OCI-LY1 (cell line): ENCODE results near the gene SPTLC3.

Source experiments
- EZH2 ChIP-seq: fragments of 200-600 bp; sonication (generic), shearing (Covaris generic); IDR thresholded peaks from 2 replicates; pipeline ENCODE4 v1.8.0; 2017; ENCODE audit warnings: borderline replicate concordance, mixed run types, mild to moderate bottlenecking, antibody characterized with exemption, low read length, moderate library complexity, mixed read lengths
- TF ChIP-seq, protein P1 (sequence below): fragments of 200-600 bp; sonication (generic), shearing (Covaris generic); IDR thresholded peaks from 2 replicates; pipeline ENCODE4 v1.5.1; 2017; ENCODE audit warnings: mild to moderate bottlenecking, antibody characterized with exemption, low read length, moderate library complexity, mixed read lengths

GRCh38 chr20:13173201-13173600, 164.4 kb downstream of the SPTLC3 start:
- TF ChIP-seq, protein P1, sequence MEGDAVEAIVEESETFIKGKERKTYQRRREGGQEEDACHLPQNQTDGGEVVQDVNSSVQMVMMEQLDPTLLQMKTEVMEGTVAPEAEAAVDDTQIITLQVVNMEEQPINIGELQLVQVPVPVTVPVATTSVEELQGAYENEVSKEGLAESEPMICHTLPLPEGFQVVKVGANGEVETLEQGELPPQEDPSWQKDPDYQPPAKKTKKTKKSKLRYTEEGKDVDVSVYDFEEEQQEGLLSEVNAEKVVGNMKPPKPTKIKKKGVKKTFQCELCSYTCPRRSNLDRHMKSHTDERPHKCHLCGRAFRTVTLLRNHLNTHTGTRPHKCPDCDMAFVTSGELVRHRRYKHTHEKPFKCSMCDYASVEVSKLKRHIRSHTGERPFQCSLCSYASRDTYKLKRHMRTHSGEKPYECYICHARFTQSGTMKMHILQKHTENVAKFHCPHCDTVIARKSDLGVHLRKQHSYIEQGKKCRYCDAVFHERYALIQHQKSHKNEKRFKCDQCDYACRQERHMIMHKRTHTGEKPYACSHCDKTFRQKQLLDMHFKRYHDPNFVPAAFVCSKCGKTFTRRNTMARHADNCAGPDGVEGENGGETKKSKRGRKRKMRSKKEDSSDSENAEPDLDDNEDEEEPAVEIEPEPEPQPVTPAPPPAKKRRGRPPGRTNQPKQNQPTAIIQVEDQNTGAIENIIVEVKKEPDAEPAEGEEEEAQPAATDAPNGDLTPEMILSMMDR, result no peak
- no peak for TF ChIP-seq EZH2
